ENCODE data around the gene TRIO.
"Not testable (repeated sequence)": the region's sequence is repeated elsewhere in the genome, so short reads cannot be mapped to it uniquely, and the experiment has no call there.

The TRIO gene

DNA sequence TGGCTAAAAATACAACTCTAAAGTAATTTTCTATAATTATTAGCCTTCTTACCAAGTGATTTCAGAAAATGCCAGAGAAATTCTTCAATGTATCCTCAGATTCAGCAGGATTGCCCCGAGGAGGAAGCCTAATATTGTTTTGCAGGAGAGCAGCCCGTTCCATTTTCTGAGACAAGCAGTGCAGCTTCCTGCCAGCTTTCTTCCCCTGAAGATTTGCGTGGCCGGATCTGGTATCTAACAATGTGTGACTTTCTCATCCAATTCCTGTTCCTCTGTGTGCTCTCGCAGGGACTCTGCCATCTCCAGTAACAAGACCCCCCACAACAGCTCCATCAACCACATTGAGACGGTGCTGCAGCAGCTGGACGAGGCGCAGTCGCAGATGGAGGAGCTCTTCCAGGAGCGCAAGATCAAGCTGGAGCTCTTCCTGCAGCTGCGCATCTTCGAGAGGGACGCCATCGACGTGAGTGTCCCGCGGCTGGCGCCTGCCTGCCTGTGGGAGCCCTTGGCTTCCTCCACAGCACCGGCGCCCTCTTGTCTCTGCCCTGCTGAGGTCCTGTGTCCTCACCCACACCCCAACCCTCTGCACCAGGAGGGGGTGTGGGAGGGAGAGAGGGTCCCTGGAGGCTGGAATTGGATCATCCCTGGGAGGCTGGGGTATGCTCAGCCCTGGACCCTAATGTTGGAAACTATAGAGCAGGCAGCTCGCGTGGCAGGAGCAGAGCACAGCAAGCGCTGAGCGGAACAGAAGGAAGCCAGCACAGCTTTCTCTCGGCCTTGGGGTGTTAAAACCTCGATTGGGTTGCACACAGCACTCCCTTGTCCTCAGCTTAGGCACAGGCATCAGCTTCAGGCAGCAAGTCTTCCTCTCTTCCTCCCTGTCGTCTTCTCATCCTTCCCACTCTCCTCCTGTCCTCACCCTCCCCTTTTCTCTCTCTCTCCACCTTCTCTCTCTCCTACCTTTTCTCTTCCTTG is 216.2 kb downstream of the TRIO start:
- no peak for DNase-seq (ENCODE audit: low read depth)

GRCh38 chr5:14362491-14362890 is 219.3 kb downstream of the TRIO start:
- no peak for DNase-seq (ENCODE audit: low read depth)

- peak; percentile 4 for DNase-seq (ENCODE audit: low read depth)
Observed at GRCh38 chr5:14364096-14364495, 221.0 kb downstream of the TRIO start.

DNA sequence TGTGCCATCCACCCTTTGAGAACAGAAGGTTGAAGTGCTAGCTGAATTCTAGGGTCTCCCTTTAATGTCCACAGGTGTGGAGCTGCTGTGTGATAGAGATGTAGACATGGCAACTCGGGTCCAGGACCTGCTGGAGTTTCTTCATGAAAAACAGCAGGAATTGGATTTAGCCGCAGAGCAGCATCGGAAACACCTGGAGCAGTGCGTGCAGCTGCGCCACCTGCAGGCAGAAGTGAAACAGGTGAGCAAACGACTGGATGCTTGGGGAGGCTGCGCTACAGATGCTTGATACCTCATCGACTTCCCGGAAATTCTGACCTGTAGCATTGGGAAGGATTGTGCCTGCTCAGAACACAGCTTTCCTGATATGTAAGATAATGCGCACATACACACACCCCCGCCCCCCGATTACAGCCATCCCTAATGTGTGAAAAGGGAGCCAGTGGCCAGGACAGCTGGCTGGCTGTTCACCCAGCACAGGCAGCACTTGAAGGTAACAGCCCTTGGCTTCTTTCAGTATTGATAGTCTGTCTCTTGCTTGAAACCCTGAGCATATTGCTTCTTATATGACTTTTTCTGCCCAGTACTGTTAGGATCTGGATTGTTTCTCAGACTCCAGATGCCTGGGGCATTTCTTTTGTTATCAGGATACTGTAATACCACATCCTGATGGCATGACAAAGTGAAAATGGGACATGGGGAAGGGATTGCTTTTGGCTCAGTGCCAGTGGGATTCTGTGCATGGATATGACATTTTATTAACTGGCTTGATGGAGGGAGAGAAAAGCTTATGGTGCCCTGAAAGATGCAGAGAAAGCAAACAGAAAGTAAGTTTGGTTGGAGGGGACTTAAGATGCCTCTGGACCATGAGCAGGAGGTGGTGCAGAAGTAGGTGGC is 221.7 kb downstream of the TRIO start:
- no peak for DNase-seq (ENCODE audit: low read depth)

GRCh38 chr5:14365831-14366430 is 222.8 kb downstream of the TRIO start:
- no peak for DNase-seq (ENCODE audit: low read depth)

DNA sequence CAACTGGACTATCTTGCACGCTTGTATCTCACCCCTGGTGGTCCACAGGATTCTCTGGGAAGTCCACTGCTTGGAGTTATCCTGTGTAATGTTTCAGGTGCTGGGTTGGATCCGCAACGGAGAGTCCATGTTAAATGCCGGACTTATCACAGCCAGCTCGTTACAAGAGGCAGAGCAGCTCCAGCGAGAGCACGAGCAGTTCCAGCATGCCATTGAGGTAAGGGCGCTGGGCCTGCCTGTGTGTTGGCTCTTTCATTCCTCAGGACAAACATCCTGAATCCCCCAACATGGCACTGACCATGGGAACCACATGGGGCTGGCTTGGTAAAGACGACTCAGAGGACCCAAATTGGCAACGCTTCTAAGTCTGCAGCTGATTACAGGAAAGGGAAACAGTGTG is 223.6 kb downstream of the TRIO start:
- DNase-seq (ENCODE audit: low read depth), result no peak

GRCh38 chr5:14367364-14367763 is 224.2 kb downstream of the TRIO start:
- DNase-seq (ENCODE audit: low read depth), result no peak

GRCh38 chr5:14369780-14370179 is 226.6 kb downstream of the TRIO start:
- DNase-seq (ENCODE audit: low read depth), result no peak

- DNase-seq (ENCODE audit: low read depth), result no peak
Observed at GRCh38 chr5:14370386-14370785, 227.2 kb downstream of the TRIO start.

GRCh38 chr5:14373685-14374084 is 230.5 kb downstream of the TRIO start:
- DNase-seq (ENCODE audit: low read depth), result no peak

- DNase-seq (ENCODE audit: low read depth), result no peak
Observed at GRCh38 chr5:14374100-14374499, 231.0 kb downstream of the TRIO start.

- DNase-seq (ENCODE audit: low read depth), result no peak
Observed at GRCh38 chr5:14376789-14377188, 233.6 kb downstream of the TRIO start.

- DNase-seq (ENCODE audit: low read depth), result no peak
Observed at GRCh38 chr5:14379739-14380497, 236.8 kb downstream of the TRIO start.

DNA sequence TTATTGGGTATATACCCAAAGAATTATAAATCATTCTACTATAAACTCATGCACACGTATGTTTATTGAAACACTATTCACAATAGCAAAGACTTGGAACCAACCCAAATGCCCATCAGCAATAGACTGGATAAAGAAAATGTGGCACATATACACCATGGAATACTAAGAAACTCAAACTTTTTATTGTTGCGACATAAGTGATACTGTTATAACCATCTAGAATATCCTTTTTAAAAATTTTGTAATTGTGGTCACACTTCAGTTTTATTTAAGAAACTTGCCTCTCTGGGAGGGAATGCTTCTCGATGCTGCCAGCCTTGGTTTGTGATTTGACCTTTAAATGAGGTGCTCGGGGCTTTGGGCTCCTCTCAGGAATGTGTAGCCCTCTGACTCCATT is 237.6 kb downstream of the TRIO start:
- no peak for DNase-seq (ENCODE audit: low read depth)

DNA sequence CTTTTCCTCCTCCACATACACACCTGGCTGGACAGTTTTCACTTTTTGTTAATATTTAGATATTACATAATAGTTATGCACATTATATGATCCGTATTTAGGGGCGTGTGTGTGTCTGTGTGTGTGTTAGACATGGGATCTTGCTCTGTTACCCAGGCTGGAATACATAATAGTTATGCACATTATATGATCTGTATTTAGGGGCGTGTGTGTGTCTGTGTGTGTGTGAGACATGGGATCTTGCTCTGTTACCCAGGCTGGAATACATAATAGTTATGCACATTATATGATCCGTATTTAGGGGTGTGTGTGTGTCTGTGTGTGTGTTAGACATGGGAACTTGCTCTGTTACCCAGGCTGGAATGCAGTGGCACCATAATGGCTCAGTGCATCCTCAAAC is 239.5 kb downstream of the TRIO start:
- DNase-seq (ENCODE audit: low read depth), result no peak

DNA sequence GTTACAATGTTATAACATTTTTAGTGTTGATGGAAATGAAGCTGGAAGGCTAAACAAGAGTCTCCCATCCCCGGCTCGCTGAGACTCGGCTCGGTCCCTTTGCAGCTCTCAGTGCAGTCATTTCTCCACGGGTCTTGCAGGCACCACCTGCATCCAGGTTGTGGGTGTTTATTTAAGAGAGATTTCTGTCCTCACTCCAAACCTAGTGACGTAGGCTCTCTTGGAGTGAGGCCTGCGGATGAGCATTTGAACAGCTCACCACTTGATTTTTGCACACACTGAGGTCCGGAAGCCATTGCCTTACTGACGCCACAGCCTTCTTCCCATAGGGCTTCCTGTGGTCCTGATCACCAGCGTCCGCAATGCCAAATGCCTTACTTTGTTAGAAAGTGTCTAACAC is 240.8 kb downstream of the TRIO start:
- no peak for DNase-seq (ENCODE audit: low read depth)

GRCh38 chr5:14385019-14385418 is 241.9 kb downstream of the TRIO start:
- DNase-seq (ENCODE audit: low read depth), result no peak

- no peak for DNase-seq (ENCODE audit: low read depth)
Observed at GRCh38 chr5:14386884-14387624, 243.9 kb downstream of the TRIO start.

- DNase-seq (ENCODE audit: low read depth), result no peak
Observed at GRCh38 chr5:14388741-14389140, 245.6 kb downstream of the TRIO start.

GRCh38 chr5:14392552-14392951 is 249.4 kb downstream of the TRIO start:
- not testable (repeated sequence) for DNase-seq (ENCODE audit: low read depth)

DNA sequence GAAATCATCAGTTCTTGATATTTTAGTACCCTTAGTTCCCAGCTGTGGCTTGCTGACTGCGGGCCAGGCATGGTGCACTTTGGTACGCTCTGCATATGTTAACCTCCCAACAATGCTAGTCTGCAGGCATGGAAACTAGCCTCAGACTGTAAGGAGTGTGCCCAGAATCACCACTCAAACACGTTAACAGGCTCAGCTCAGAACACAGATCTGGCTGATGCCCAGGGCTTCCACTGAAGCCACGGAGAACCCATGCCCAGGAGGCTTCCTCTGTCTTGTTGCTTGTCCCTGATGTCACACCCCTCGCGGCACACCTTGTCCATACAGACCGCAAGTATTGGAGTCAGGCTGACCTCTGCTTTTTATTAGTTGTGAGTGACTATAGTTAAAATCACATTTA is 251.2 kb downstream of the TRIO start:
- DNase-seq (ENCODE audit: low read depth), result no peak
